Progenitor cell of endocrine pancreas (in vitro differentiated cells): ENCODE data around the gene MBTD1. TPM values are rescaled to one million over a fixed set of nuclear protein-coding genes. Genes with fewer than 3 reads are reported as not detected.
A peak's percentile ranks its signal among the peaks of the same experiment; 100 is the strongest.
"Not testable (repeated sequence)": the region's sequence is repeated elsewhere in the genome, so short reads cannot be mapped to it uniquely, and the experiment has no call there.

Source experiments
- DNase-seq: peaks from one replicate; pipeline ENCODE4 v3.0.0; 2021; ENCODE audit warnings: low spot score; ENCODE audit not compliant: unreplicated experiment
- H3K27ac Mint-ChIP-seq: 2 replicates; pipeline ENCODE4 v1.8.0; 2021; ENCODE audit warnings: mild to moderate bottlenecking, moderate library complexity, mixed read lengths
- H3K27me3 Mint-ChIP-seq: 2 replicates; pipeline ENCODE4 v1.8.0; 2021; ENCODE audit warnings: mixed read lengths
- H3K36me3 Mint-ChIP-seq: 2 replicates; pipeline ENCODE4 v1.8.0; 2022; ENCODE audit warnings: mixed read lengths; ENCODE audit not compliant: insufficient read depth
- H3K4me1 Mint-ChIP-seq: 2 replicates; pipeline ENCODE4 v1.8.0; 2021; ENCODE audit warnings: low read depth, mixed read lengths
- H3K4me3 Mint-ChIP-seq: 2 replicates; pipeline ENCODE4 v1.8.0; 2021; ENCODE audit warnings: low read depth, mild to moderate bottlenecking, moderate library complexity, mixed read lengths
- H3K9me3 Mint-ChIP-seq: 2 replicates; pipeline ENCODE4 v1.8.0; 2021; ENCODE audit warnings: low read depth, mixed read lengths
- long read RNA-seq: library from polyadenylated mRNA; unstranded; transcript quantifications from one replicate; pipeline ENCODE4 v2.0.0, GENCODE V29; 2020
- total RNA-seq: library from RNA; stranded (reverse); gene quantifications from 2 replicates; pipeline ENCODE4 v1.2.1, GENCODE V29; 2021
- TF ChIP-seq, protein P1 (sequence below): fragments of 200-600 bp; sonication (generic); IDR thresholded peaks from one replicate; pipeline ENCODE4 v1.5.0; 2021; ENCODE audit warnings: antibody characterized with exemption, mild to moderate bottlenecking; ENCODE audit not compliant: unreplicated experiment

Gene MBTD1
- total RNA-seq, result 47.6 and 50.7 TPM in 2 replicates
- long read RNA-seq, partial matches to known transcripts, result 3 of 14 reads
- long read RNA-seq, other reads (novel, unspliced or antisense), result 11 of 14 reads

GRCh38 chr17:51259564-51260236, at the start of gene MBTD1:
MBTD1 (minus strand) TSS chr17:51260049; CDS start chr17:51225161, 34,888 bp downstream.
- no peaks in the 10 kb centered on the region for H3K9me3 Mint-ChIP-seq
- H3K27ac Mint-ChIP-seq, result peak within 1 kb of the TSS; percentile 100
- H3K27me3 Mint-ChIP-seq, result no peaks in the 10 kb centered on the region

GRCh38 chr17:51305182-51305581, 45.3 kb upstream of the MBTD1 start:
- no peak overlapping the region for H3K4me3 Mint-ChIP-seq
- H3K36me3 Mint-ChIP-seq, result peaks cover 13% of the 10 kb centered on the region
- DNase-seq, result no peak
- H3K9me3 Mint-ChIP-seq, result peaks cover 36% of the 10 kb centered on the region
- H3K27me3 Mint-ChIP-seq, result no peaks in the 10 kb centered on the region
- no peak overlapping the region for H3K27ac Mint-ChIP-seq
- TF ChIP-seq, protein P1, sequence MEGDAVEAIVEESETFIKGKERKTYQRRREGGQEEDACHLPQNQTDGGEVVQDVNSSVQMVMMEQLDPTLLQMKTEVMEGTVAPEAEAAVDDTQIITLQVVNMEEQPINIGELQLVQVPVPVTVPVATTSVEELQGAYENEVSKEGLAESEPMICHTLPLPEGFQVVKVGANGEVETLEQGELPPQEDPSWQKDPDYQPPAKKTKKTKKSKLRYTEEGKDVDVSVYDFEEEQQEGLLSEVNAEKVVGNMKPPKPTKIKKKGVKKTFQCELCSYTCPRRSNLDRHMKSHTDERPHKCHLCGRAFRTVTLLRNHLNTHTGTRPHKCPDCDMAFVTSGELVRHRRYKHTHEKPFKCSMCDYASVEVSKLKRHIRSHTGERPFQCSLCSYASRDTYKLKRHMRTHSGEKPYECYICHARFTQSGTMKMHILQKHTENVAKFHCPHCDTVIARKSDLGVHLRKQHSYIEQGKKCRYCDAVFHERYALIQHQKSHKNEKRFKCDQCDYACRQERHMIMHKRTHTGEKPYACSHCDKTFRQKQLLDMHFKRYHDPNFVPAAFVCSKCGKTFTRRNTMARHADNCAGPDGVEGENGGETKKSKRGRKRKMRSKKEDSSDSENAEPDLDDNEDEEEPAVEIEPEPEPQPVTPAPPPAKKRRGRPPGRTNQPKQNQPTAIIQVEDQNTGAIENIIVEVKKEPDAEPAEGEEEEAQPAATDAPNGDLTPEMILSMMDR, result no peak
- peaks cover 5% of the 10 kb centered on the region for H3K4me1 Mint-ChIP-seq

More at GRCh38 chr17:51259564-51260236, at the start of gene MBTD1:
- TF ChIP-seq, protein P1, result no peak
- H3K4me1 Mint-ChIP-seq, result peaks cover 40% of the 10 kb centered on the region
- peak; percentile 86 for DNase-seq
- peak within 1 kb of the TSS; percentile 95 for H3K4me3 Mint-ChIP-seq
- peaks cover 8% of the 10 kb centered on the region for H3K36me3 Mint-ChIP-seq

- TF ChIP-seq, protein P1, result no peak
- Mint-ChIP-seq H3K27ac (peak overlapping the region; percentile 68), H3K36me3 (peaks cover 3% of the 10 kb centered on the region), H3K9me3 (no peaks in the 10 kb centered on the region), H3K4me1 (peaks cover 5% of the 10 kb centered on the region), H3K4me3 (no peak overlapping the region), H3K27me3 (no peaks in the 10 kb centered on the region)
- DNase-seq, result no peak
Measured at GRCh38 chr17:51299859-51300258, 40.0 kb upstream of the MBTD1 start.

DNA sequence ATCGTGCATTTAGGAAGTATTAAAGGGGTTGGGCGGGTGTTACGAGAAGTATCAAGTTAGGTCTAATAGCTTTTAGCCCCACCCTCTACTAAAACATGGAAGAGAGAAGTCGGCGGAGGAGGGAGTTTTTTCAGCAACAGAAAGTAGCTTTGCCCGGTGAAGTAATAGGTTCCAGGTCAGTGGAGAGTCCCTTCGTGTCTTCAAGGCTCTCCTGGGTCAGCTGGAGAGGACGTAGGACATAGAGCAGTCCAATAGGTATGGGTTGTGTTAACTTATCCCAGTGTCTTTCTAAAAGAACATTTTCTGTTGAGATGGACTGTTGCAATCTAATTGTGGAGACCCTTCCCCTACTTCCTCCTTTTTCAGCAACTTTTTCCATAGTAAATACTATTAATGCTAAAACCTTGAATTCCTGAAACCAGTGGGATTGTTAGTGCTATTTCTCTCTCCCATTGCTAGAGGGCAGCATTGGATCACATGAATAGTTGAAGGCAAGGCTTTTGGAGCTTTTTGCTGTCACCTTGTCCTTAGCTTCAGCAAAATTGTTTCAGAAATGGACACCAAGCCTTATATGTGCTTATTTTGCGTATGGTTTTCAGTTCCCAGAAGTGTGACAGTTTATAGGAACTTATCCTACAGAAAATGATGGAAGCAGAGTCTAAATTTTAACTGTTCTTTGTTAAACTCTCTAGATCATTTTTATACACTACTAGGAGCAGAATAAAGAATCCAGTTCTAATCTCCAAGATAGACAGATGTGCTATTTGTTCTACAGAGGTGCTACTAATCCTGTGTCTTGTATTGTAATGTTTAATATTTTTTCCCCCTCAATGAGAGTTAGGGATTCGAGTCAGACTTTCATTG, 38.9 kb upstream of the MBTD1 start:
- TF ChIP-seq, protein P1, result peak; percentile 77
- H3K4me3 Mint-ChIP-seq, result no peak overlapping the region
- H3K4me1 Mint-ChIP-seq, result peaks cover 5% of the 10 kb centered on the region
- DNase-seq, result no peak
- no peaks in the 10 kb centered on the region for H3K9me3 Mint-ChIP-seq
- peak overlapping the region; percentile 4 for H3K27ac Mint-ChIP-seq
- peaks cover 10% of the 10 kb centered on the region for H3K36me3 Mint-ChIP-seq
- no peaks in the 10 kb centered on the region for H3K27me3 Mint-ChIP-seq

- H3K9me3 Mint-ChIP-seq, result not testable (repeated sequence)
- peaks cover 18% of the 10 kb centered on the region for H3K36me3 Mint-ChIP-seq
Measured at GRCh38 chr17:51294338-51294737, 34.5 kb upstream of the MBTD1 start.

More at GRCh38 chr17:51294338-51294737, 34.5 kb upstream of the MBTD1 start:
- H3K27ac Mint-ChIP-seq, H3K4me1 Mint-ChIP-seq, H3K27me3 Mint-ChIP-seq, H3K4me3 Mint-ChIP-seq, DNase-seq: not testable (repeated sequence)
